ELF-1 (cell line): ENCODE measurements around the gene ANGPTL8.

ENCODE experiments used
- DNase-seq: peaks from one replicate; pipeline ENCODE4 v3.0.0-alpha.2; 2016; ENCODE audit warnings: low read depth, low spot score

The ANGPTL8 gene, protein sequence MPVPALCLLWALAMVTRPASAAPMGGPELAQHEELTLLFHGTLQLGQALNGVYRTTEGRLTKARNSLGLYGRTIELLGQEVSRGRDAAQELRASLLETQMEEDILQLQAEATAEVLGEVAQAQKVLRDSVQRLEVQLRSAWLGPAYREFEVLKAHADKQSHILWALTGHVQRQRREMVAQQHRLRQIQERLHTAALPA

GRCh38 chr19:11239377-11240000, at the start of gene ANGPTL8:
Gene ANGPTL8 (plus strand): TSS chr19:11239619. CDS start chr19:11239638, 19 bp downstream.
- no peak for DNase-seq

DNA sequence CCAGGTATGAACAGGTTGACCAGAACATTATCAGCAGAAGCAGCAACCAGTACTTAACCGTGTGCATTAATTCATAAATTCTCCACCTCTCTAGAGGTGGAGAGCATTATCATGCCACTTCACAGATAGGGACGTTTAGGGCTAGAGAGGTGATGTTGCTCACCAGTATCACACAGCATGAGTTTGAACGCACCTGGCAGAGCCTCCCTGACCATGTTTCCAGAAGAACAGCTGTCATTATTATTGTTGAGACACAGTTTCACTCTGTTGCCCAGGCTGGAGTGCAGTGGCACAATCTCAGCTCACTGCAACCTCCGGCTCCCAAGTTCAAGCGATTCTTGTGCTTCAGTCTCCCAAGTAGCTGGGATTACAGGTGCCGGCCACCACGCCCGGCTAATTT, 48.9 kb upstream of the ANGPTL8 start:
- DNase-seq = no peak

DNA sequence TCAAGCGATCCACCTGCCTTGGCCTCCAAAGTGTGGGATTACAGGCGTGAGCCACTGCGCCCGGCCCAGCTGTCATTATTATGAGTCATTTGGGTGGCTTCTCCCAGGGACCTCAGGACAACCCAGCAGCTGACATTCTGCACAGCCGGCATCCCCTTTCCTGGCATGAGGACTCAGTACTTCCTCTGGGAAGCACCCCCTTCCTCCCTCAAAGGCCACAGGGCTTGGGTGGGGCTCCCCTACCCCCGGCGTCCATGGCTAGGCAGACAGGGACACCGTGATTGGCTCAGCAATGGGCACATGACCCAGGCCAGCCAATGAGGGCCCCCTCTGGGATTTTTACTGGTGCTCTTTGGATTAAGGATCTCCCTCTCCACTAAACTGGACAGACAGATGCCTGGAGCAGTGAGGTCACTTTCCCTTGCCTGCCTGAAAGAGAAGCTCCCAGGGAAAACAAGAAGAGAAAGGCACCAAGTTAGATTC, 48.1 kb upstream of the ANGPTL8 start:
- DNase-seq = peak; percentile 79

DNA sequence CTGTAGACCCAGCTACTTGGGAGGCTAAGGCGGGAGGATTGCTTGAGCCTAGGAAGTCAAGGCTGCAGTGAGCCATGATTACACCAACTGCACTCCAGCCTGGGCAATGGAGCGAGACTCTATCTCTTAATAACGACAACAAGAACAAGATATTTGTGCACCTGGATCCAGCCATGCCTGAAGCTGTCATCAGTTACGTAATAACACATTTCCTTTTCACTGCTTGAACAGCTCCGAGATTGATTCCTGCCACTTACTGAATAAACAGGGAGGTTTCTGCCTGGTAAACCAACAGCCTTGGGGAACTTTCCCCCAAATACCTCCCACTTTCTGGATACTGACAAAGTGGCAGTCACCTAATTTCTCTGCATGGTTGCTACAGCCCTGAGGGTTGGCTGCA, 47.5 kb upstream of the ANGPTL8 start:
- no peak for DNase-seq

GRCh38 chr19:11192957-11193939, 46.2 kb upstream of the ANGPTL8 start:
- no peak for DNase-seq

GRCh38 chr19:11194173-11194572, 45.2 kb upstream of the ANGPTL8 start:
- DNase-seq = no peak

DNA sequence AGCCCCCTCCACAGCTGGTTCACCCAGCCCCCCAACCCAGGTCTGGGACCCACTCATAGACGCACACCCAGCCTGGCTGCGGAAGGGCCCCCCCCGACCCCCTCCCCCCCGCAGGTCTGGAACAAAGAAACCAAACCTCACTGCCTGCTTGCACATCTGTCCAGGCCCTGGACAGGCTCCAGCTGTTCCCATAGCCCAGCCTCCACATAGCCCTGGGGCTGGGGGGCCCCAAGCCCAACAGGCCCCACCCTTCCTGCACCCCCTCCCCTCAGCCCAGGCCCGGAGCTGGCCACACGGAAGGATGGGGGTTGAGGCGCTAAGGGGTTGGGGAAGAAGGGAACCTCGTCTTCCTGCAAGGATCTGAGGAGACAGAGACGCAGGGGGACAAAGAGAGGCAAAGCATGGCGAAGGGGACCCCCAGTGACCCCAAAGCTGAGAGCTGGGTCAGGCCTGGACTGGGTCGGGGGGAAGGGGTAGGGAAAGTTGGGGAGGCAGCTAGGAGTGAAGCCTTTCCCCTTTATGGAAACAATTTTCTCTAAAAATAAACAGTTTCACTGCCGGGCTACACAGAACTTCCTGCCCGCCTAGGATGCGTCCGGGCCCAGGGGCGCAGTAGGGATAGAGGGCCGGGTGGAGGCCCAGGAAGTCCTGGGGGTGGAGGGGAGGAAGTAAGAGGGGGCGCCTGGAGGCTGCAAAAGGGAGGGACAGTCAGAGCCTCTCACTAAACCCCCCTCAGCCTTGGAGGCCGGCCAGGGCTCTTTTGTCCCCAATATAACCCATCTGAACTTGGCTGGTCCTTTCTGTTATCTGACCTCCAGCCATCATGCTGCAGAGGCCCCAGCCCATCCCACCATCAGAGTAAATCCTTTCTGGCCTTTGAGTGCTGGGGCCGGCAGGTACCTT, 44.5 kb upstream of the ANGPTL8 start:
- DNase-seq = no peak

DNA sequence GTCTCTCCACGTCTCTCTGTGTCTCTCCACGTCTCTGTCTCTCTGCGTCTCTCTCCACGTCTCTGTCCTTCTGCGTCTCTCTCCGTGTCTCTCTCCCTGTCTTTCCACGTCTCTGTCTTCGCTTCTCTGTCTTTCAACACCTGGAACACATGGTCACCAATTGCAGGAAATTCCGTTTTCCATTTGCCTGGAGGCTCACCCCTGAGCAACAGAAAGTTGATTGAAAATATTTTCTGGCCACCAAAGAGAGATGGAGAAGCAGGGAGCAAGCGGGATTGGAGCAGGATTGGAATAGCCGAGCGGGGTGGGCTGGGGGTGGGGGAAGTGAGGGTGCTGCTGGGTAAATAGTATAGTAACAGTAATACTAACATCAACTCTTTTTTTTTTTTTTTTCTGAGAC, 43.7 kb upstream of the ANGPTL8 start:
- no peak for DNase-seq

GRCh38 chr19:11196406-11197287, 42.8 kb upstream of the ANGPTL8 start:
- no peak for DNase-seq

GRCh38 chr19:11197291-11198174, 41.9 kb upstream of the ANGPTL8 start, which contains the start of gene KANK2:
Gene KANK2 (minus strand): TSS chr19:11197545. CDS start chr19:11194511, 3,034 bp downstream.
- DNase-seq = peak; percentile 87

- DNase-seq = no peak
Observed at GRCh38 chr19:11198175-11198534, 41.3 kb upstream of the ANGPTL8 start.

GRCh38 chr19:11198769-11199424, 40.5 kb upstream of the ANGPTL8 start:
- DNase-seq = peak; percentile 44

DNA sequence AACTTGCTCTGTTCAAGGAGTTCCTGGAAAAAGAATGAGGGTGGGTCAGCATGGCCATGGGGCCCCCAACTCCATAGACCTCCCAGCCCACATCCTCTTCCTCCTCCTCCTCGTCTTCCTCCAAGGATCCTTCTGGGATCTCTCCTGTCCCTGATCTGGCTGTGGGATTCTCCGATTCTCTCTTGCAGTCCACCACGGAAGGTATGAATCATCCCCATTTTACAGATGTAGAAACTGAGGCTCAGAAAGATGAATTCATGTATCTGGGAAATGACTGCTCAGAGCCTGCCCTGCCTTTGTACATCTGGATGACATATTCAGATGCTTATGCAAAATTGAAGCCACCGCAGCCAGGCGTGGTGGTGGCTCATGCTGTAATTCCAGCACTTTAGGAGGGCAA, 39.9 kb upstream of the ANGPTL8 start:
- DNase-seq = no peak

DNA sequence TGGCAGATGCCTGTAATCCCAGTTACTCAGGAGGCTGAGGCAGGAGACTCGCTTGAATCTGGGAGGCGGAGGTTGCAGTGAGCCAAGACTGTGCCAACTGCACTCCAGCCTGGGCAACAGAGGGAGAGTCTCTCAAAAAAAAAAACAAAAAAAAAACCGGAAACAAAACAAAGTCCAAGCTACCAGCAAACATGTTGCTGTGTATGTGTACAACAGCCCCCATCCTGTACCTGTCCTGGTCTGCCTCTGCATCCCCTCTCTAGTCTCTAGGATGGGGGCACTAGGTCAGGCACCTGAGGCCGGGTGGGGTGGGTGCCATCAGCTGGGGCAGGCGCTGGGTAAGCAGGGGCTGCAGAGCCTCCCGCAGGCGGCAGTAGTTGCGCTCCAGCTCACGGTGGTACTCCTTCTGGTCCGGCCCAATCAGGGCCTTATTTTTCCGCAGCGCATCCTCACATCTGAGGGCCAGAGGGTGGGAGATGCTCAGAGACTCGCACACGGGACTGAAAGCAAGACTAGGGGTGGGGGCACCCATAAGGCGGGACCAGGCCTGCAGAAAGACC, 39.3 kb upstream of the ANGPTL8 start:
- no peak for DNase-seq

DNA sequence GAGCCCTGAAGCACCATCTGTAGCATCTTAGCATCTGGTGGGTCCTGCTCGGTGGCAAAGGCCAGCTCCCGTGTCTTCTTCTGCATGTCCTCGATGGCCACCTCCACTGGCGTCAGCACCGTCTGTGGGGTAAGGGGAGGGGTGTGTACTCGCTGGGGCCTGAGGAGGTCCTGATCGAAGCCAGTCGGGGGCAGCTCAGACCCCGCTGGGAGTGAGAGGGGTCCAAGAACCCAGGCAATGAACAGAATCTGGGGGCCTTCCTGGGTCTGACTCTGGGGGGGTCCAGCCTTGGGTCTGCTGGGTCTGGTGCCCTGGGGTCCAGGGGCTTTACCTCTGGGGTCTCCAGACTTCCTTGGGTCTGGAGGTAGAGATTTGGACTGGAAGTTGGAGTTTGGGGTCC, 38.5 kb upstream of the ANGPTL8 start:
- no peak for DNase-seq

DNA sequence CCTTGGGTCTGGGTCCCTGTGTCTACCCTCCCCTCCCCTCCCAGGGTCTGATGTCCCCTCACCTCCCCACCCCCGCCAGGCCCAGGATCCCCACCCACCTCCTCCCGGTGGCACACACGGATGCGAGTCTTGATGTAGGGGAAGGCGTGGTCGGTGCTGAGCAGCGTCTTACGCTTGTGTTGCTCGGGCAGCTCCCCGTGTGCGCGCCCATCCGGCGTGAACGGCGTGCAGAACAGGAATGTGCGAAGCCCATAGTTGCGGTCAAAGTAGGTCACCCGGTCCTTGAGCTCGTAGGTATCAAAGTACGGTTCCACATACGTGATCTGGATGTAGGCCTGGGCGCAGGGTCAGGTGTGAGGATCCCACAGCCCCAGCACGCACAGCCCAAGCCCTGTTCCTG, 37.6 kb upstream of the ANGPTL8 start:
- no peak for DNase-seq

- DNase-seq = no peak
Observed at GRCh38 chr19:11202488-11203193, 36.8 kb upstream of the ANGPTL8 start.
